Measurements from ENCODE around the gene PYCR2.

The PYCR2 gene

GRCh38 chr1:225907341-225907740 is 16.7 kb downstream of the PYCR2 start:
- no peak overlapping the region for H4K91ac ChIP-seq (ENCODE audit: low read depth, low read length, poor library complexity)
- H4K8ac ChIP-seq (ENCODE audit: low read depth, low read length): no peak overlapping the region
- peak overlapping the region; percentile 4 for H2BK120ac ChIP-seq (ENCODE audit: low read depth, low read length)
- no peaks in the 10 kb centered on the region for H3K79me1 ChIP-seq (ENCODE audit: low read depth, low read length)
- H2AFZ ChIP-seq (ENCODE audit: low read length): no peak overlapping the region
- no peak overlapping the region for H3K4ac ChIP-seq (ENCODE audit: low read length)
- H2BK12ac ChIP-seq (ENCODE audit: low read length): no peak overlapping the region
- DNase-seq (ENCODE audit: low spot score): no peak
- H2BK5ac ChIP-seq (ENCODE audit: low read length): no peak overlapping the region
- H3K4me3 ChIP-seq (ENCODE audit: low read length in 2 of 2): no peak overlapping the region
- no peak overlapping the region for H3K4me2 ChIP-seq (ENCODE audit: insufficient read depth, low read length, poor library complexity, severe bottlenecking)
- H3K4me1 ChIP-seq (ENCODE audit: control insufficient read depth in 2 of 2, insufficient read depth in 1 of 2, low read depth in 1 of 2, low read length in 2 of 2): no peaks in the 10 kb centered on the region
- peak overlapping the region; percentile 38 for H2BK15ac ChIP-seq (ENCODE audit: low read length)
- H3K18ac ChIP-seq (ENCODE audit: low read length): peak overlapping the region; percentile 23
- no peaks in the 10 kb centered on the region for H3K9me3 ChIP-seq (replicated peaks in 1 of 2; ENCODE audit: control insufficient read depth in 2 of 2, insufficient read depth in 1 of 2, low read depth in 1 of 2, low read length in 2 of 2)
- H2AK5ac ChIP-seq (ENCODE audit: low read depth, low read length): no peak overlapping the region
- no peak overlapping the region for H3K27ac ChIP-seq (replicated peaks; ENCODE audit: low read length)
- peak overlapping the region; percentile 60 for H3K14ac ChIP-seq (ENCODE audit: low read length)
- WGBS, 2 donors (ENCODE audit: extremely low coverage in 2 of 2, insufficient read length in 2 of 2, insufficient replicate concordance in 1 of 2): no CpG with 5 or more reads among the region's 7 CpGs
- peak overlapping the region; percentile 13 for H3K9ac ChIP-seq (ENCODE audit: low read depth, low read length, poor library complexity)
- no peak overlapping the region for H3K23ac ChIP-seq (ENCODE audit: low read depth, low read length, poor library complexity)
- H3K27me3 ChIP-seq (ENCODE audit: control insufficient read depth in 3 of 3, insufficient read depth in 3 of 3, low read depth in 1 of 3, low read length in 3 of 3): peaks cover 0 to 2% (median 0%) of the 10 kb centered on the region in 3 experiments
- H3K36me3 ChIP-seq (replicated peaks in 1 of 2; ENCODE audit: control insufficient read depth in 2 of 2, insufficient read depth in 2 of 2, low read length in 2 of 2): no peaks in the 10 kb centered on the region

- peak overlapping the region; percentile 83 for H3K23ac ChIP-seq (ENCODE audit: low read depth, low read length, poor library complexity)
- H2AK5ac ChIP-seq (ENCODE audit: low read depth, low read length): peak overlapping the region; percentile 18
- peak overlapping the region; percentile 53 for H3K18ac ChIP-seq (ENCODE audit: low read length)
- no peak overlapping the region for H3K4ac ChIP-seq (ENCODE audit: low read length)
- no peak overlapping the region for H3K14ac ChIP-seq (ENCODE audit: low read length)
- H3K27me3 ChIP-seq (ENCODE audit: control insufficient read depth in 3 of 3, insufficient read depth in 3 of 3, low read depth in 1 of 3, low read length in 3 of 3): no peaks in the 10 kb centered on the region
- no peaks in the 10 kb centered on the region for H3K36me3 ChIP-seq (replicated peaks in 1 of 2; ENCODE audit: control insufficient read depth in 2 of 2, insufficient read depth in 2 of 2, low read length in 2 of 2)
- WGBS, 2 donors (ENCODE audit: extremely low coverage in 2 of 2, insufficient read length in 2 of 2, insufficient replicate concordance in 1 of 2): no CpG with 5 or more reads among the region's 6 CpGs
- DNase-seq (ENCODE audit: low spot score): no peak
- H3K4me2 ChIP-seq (ENCODE audit: insufficient read depth, low read length, poor library complexity, severe bottlenecking): no peak overlapping the region
- H3K79me1 ChIP-seq (ENCODE audit: low read depth, low read length): no peaks in the 10 kb centered on the region
- H2BK15ac ChIP-seq (ENCODE audit: low read length): peak overlapping the region; percentile 25
- no peak overlapping the region for H3K9ac ChIP-seq (ENCODE audit: low read depth, low read length, poor library complexity)
- no peaks in the 10 kb centered on the region for H3K4me1 ChIP-seq (ENCODE audit: control insufficient read depth in 2 of 2, insufficient read depth in 1 of 2, low read depth in 1 of 2, low read length in 2 of 2)
- no peak overlapping the region for H3K27ac ChIP-seq (replicated peaks; ENCODE audit: low read length)
- H4K8ac ChIP-seq (ENCODE audit: low read depth, low read length): no peak overlapping the region
- H4K91ac ChIP-seq (ENCODE audit: low read depth, low read length, poor library complexity): no peak overlapping the region
- H2BK12ac ChIP-seq (ENCODE audit: low read length): no peak overlapping the region
- H3K4me3 ChIP-seq (ENCODE audit: low read length in 2 of 2): no peak overlapping the region
- H2BK5ac ChIP-seq (ENCODE audit: low read length): no peak overlapping the region
- H3K9me3 ChIP-seq (replicated peaks in 1 of 2; ENCODE audit: control insufficient read depth in 2 of 2, insufficient read depth in 1 of 2, low read depth in 1 of 2, low read length in 2 of 2): no peaks in the 10 kb centered on the region
- no peak overlapping the region for H2AFZ ChIP-seq (ENCODE audit: low read length)
- H2BK120ac ChIP-seq (ENCODE audit: low read depth, low read length): no peak overlapping the region
Observed at GRCh38 chr1:225906467-225906866, 17.6 kb downstream of the PYCR2 start.

GRCh38 chr1:225903623-225904022 is 20.4 kb downstream of the PYCR2 start:
- H3K4ac ChIP-seq (ENCODE audit: low read length): no peak overlapping the region
- no peak overlapping the region for H3K4me3 ChIP-seq (ENCODE audit: low read length in 2 of 2)
- H3K36me3 ChIP-seq (replicated peaks in 1 of 2; ENCODE audit: control insufficient read depth in 2 of 2, insufficient read depth in 2 of 2, low read length in 2 of 2): no peaks in the 10 kb centered on the region
- H3K9ac ChIP-seq (ENCODE audit: low read depth, low read length, poor library complexity): no peak overlapping the region
- no peak overlapping the region for H3K23ac ChIP-seq (ENCODE audit: low read depth, low read length, poor library complexity)
- no peaks in the 10 kb centered on the region for H3K79me1 ChIP-seq (ENCODE audit: low read depth, low read length)
- no peak overlapping the region for H4K91ac ChIP-seq (ENCODE audit: low read depth, low read length, poor library complexity)
- H3K4me2 ChIP-seq (ENCODE audit: insufficient read depth, low read length, poor library complexity, severe bottlenecking): no peak overlapping the region
- WGBS, 2 donors (ENCODE audit: extremely low coverage in 2 of 2, insufficient read length in 2 of 2, insufficient replicate concordance in 1 of 2): no CpG with 5 or more reads among the region's 4 CpGs
- no peak overlapping the region for H2BK120ac ChIP-seq (ENCODE audit: low read depth, low read length)
- no peak overlapping the region for H2BK5ac ChIP-seq (ENCODE audit: low read length)
- peaks cover 7 to 8% of the 10 kb centered on the region in 2 donors for H3K4me1 ChIP-seq (ENCODE audit: control insufficient read depth in 2 of 2, insufficient read depth in 1 of 2, low read depth in 1 of 2, low read length in 2 of 2)
- H2AK5ac ChIP-seq (ENCODE audit: low read depth, low read length): no peak overlapping the region
- H2BK15ac ChIP-seq (ENCODE audit: low read length): no peak overlapping the region
- no peaks in the 10 kb centered on the region for H3K27me3 ChIP-seq (ENCODE audit: control insufficient read depth in 3 of 3, insufficient read depth in 3 of 3, low read depth in 1 of 3, low read length in 3 of 3)
- no peak for DNase-seq (ENCODE audit: low spot score)
- no peak overlapping the region for H3K27ac ChIP-seq (replicated peaks; ENCODE audit: low read length)
- H2BK12ac ChIP-seq (ENCODE audit: low read length): no peak overlapping the region
- H3K14ac ChIP-seq (ENCODE audit: low read length): no peak overlapping the region
- no peak overlapping the region for H2AFZ ChIP-seq (ENCODE audit: low read length)
- no peak overlapping the region for H4K8ac ChIP-seq (ENCODE audit: low read depth, low read length)
- no peaks in the 10 kb centered on the region for H3K9me3 ChIP-seq (replicated peaks in 1 of 2; ENCODE audit: control insufficient read depth in 2 of 2, insufficient read depth in 1 of 2, low read depth in 1 of 2, low read length in 2 of 2)
- H3K18ac ChIP-seq (ENCODE audit: low read length): no peak overlapping the region

GRCh38 chr1:225899044-225899925 is 24.8 kb downstream of the PYCR2 start:
- H2AK5ac ChIP-seq (ENCODE audit: low read depth, low read length): peak overlapping the region; percentile 13
- no peak overlapping the region for H3K4me2 ChIP-seq (ENCODE audit: insufficient read depth, low read length, poor library complexity, severe bottlenecking)
- H3K18ac ChIP-seq (ENCODE audit: low read length): peak overlapping the region; percentile 92
- H3K36me3 ChIP-seq (replicated peaks in 1 of 2; ENCODE audit: control insufficient read depth in 2 of 2, insufficient read depth in 2 of 2, low read length in 2 of 2): no peaks in the 10 kb centered on the region
- no peak overlapping the region for H3K14ac ChIP-seq (ENCODE audit: low read length)
- no peak overlapping the region for H2BK15ac ChIP-seq (ENCODE audit: low read length)
- no peaks in the 10 kb centered on the region for H3K27me3 ChIP-seq (ENCODE audit: control insufficient read depth in 3 of 3, insufficient read depth in 3 of 3, low read depth in 1 of 3, low read length in 3 of 3)
- no peak overlapping the region for H3K4me3 ChIP-seq (ENCODE audit: low read length in 2 of 2)
- no peak overlapping the region for H3K27ac ChIP-seq (replicated peaks; ENCODE audit: low read length)
- no peak for DNase-seq (ENCODE audit: low spot score)
- no peak overlapping the region for H3K4ac ChIP-seq (ENCODE audit: low read length)
- no peak overlapping the region for H2BK120ac ChIP-seq (ENCODE audit: low read depth, low read length)
- no peak overlapping the region for H2BK5ac ChIP-seq (ENCODE audit: low read length)
- H3K23ac ChIP-seq (ENCODE audit: low read depth, low read length, poor library complexity): no peak overlapping the region
- peak overlapping the region; percentile 57 for H3K9ac ChIP-seq (ENCODE audit: low read depth, low read length, poor library complexity)
- no CpG with 5 or more reads among the region's 4 CpGs for WGBS, 2 donors (ENCODE audit: extremely low coverage in 2 of 2, insufficient read length in 2 of 2, insufficient replicate concordance in 1 of 2)
- H3K4me1 ChIP-seq (ENCODE audit: control insufficient read depth in 2 of 2, insufficient read depth in 1 of 2, low read depth in 1 of 2, low read length in 2 of 2): peaks cover 11 to 13% of the 10 kb centered on the region in 2 donors
- peak overlapping the region; percentile 13 for H2AFZ ChIP-seq (ENCODE audit: low read length)
- no peaks in the 10 kb centered on the region for H3K79me1 ChIP-seq (ENCODE audit: low read depth, low read length)
- no peak overlapping the region for H4K8ac ChIP-seq (ENCODE audit: low read depth, low read length)
- no peaks in the 10 kb centered on the region for H3K9me3 ChIP-seq (replicated peaks in 1 of 2; ENCODE audit: control insufficient read depth in 2 of 2, insufficient read depth in 1 of 2, low read depth in 1 of 2, low read length in 2 of 2)
- peak overlapping the region; percentile 80 for H4K91ac ChIP-seq (ENCODE audit: low read depth, low read length, poor library complexity)
- no peak overlapping the region for H2BK12ac ChIP-seq (ENCODE audit: low read length)
